Cortex of kidney (tissue), 1 donor: Measurements from ENCODE around the gene MTUS2.
"Not testable (repeated sequence)": the region's sequence is repeated elsewhere in the genome, so short reads cannot be mapped to it uniquely, and the experiment has no call there.

ENCODE experiments used
- DNase-seq: peaks from one replicate; lab custom pipeline; 2025; lab: John Stamatoyannopoulos, UW

Gene MTUS2

DNA sequence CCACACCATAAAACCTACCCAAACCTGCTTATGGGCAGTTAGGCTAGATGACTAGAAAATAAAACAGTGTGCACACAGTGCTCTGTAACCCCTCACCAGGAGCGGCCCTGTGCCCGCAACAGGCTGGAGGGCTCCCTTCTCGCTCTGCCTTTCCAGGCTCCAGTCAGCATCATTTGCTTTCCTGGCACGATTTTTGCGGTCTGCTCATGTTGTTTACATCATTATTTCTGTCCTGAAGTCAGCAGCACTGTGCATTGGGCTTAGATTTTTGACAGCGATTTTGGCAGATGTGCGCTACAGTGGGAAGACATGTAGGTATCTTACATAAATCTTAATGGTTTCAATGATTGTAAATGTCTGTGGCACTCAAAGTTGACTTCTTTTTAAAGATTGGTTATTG, 344.0 kb downstream of the MTUS2 start:
- DNase-seq: no peak

DNA sequence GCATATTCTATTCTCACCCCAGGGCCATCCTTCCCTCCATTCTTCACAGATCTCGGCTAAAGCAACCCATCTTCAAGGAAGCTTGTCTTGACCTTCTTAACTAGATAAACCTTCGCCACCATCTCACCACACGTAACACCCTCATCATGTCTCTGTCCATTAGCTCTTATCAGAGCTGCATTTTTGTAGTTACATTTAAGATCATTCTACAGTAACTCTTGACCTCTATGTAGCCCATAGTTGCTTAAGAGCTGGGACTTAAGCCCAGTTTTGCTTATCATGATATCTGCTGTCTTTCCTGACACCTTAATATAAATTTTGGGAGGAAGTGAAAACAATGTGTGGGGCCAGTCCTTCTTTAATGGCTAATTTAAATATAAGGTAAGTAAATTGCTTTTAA, 345.1 kb downstream of the MTUS2 start:
- DNase-seq: no peak

DNA sequence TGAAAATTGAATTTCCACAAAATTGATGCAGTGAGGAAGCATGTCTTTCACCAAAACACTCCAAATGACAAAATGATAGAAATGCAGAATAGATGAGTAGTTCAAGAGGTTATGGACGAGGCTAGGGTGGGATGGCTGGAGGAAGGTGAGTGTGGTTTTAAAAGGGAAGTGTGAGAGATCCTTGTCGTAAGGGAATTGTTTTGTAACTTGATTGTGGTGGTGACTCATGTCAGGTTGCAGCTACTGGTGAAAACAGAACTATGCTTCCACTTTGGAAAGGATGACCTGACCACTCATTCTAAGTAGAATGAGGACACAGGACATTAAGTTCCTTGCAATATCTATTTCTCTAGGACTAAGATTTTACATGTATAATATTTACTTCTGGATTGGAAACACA, 345.7 kb downstream of the MTUS2 start:
- no peak for DNase-seq

DNA sequence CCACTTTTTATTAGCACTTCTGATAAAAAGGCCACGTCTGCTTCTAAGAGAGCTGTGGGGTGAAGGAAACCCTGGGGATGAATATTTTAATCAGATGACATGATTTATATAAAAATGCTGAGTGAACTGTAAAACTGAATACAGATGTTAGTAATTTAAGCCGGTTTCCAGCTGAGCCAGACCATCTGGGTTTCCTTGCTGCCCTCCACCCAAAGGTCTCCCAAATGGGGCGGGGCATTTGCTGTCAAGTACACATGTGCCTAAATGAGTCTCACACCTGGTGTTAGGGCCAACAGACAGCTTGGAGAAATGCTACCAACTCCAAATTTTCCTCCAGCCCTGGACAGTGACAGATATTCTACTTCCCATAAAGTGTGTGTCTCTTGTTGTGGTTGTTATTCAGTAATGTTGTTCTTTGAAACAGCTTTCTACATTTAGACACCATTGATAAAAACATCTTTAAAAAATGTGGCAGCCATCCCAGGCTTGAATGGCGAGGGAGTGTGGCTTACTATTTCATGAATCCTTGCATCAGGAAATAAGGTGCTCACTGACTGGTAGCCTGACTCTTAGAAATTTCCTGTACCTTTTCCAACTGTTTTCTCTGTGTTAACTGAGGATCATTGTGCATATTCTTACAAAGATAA, 350.4 kb downstream of the MTUS2 start:
- DNase-seq: no peak

DNA sequence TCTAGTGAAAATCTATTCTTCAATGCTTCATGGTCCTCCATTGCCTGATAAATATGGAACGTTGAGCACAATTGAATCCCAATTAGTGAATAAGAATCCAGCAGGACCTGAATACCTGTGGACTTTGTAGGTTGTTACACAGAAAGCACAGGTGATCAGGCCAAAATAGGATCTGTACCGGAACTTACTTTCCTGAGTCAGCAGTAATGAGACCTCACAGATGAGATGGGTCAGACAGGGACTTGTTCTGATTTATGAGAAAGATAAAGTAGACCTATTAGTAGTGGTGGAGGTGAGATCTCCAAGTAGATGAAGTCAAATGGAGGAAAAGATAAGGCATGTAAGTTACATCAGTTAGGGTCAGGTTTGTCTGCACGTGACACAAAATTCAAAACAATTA, 351.1 kb downstream of the MTUS2 start:
- DNase-seq: no peak

DNA sequence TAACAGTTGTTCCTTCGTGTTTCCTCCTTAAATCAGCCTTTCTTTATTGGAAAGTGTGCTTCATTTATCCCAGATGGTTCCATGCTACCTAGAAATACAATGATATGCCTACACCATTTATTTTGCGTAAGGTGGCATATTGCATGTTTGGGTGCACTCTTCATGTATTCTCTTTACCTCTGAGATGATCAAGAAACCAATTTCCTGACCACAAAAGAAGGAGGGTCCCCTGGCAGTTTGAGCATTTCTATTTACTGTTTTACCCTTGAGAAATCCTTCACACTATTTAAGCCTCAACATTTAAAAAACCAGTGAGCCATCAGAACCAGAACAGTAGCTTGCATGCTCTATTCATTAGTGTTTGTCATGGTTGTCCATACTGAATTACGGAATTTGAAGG, 354.0 kb downstream of the MTUS2 start:
- DNase-seq: no peak

DNA sequence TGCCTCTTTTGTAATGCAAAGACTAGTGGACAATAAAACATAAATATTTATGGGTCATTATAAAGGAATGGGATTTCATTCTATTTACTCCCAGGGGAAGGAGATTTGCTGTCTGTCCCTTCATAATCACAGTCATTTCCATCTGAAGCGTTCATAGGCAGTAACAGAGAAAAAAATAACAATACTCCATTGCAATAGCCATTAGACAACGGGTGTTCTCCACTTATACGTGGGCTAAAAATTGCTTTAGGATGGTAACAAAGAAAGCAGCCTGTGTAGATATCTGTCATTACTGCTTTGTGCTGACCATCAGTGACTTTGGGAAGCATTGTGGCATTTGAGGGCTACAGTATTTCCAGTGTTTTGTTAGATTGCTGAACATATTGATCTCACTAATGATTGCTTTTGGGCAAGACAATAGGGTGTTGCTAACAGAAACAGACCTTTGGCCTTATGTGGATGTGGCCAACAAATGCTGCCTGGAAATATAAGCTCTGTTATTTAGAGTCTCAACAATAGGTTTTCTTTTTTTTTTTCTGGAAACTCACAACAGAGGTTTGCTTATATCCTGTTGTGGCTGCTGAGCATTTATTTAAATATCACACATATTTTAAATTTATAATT, 355.2 kb downstream of the MTUS2 start:
- DNase-seq: no peak

DNA sequence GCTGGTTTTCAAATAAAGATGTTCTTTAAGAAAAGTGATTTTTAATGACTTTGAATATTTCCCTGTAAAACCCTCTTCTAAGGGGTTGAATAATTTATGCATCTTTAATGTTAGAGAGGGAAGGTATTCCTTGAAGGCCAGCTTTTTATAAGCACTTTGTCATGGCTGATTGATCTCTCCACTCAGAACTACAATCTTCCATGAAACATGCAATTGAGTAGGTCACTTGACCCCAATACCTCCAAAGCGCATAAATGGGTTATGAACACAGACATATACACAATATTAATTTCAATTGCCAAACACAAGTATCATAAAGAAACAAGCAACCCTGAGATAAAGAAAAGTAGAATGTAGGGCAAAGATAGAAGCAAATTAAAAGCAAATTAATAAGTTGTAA, 359.9 kb downstream of the MTUS2 start:
- no peak for DNase-seq

DNA sequence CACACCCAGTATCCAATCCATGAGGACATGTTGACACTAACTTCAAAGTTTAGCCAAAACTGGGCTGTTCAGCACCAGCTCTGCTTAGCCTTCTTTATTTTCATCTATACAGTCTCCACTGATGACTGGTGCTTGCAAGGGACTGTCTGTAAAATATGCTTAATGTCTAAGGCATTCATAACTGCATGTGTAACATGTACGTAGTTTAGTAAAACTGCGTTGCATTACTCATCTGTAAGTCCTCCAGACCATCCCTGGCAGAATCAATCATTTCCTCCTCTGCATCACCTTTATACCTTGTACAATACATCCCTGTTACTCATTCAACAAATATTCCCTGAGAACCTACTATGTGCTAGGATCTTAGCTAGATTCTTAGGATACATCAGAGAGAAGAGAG, 362.1 kb downstream of the MTUS2 start:
- no peak for DNase-seq

DNA sequence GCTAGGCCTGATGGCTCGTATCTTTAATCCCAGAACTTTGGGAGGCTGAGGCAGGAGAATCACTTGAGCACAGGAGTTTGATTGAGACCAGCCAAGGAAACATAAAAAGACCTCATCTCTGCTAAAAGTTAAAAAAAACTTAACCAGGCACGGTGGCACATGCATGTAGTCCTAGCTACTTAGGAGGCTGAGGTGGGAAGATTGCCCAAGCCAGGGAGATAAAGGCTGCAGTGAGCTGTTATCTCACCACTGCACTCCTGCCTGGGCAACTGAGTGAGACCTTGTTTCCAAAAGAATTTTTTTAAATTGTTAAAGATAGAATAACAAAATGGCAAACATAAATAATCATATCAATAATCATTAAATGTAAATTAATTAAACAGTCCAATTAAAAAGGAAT, 365.8 kb downstream of the MTUS2 start:
- no peak for DNase-seq

DNA sequence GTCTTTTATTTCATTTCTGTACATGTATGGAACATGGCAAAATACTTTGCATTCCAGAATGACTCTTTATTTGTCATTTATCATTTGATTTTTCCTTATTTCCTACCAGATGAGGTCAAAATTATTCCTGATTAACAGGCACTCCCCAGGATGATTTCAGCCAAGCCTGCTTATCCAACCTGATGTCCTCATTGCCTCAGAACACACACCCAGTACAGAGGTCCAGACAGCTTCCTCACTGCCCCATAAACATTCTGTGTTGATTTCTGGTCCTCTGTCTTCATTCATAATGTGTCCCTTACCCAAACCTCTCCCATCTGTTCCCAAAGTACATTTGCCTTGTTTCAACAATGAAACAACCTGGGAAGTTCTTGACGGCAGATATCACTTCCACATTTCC, 367.4 kb downstream of the MTUS2 start:
- DNase-seq: no peak

DNA sequence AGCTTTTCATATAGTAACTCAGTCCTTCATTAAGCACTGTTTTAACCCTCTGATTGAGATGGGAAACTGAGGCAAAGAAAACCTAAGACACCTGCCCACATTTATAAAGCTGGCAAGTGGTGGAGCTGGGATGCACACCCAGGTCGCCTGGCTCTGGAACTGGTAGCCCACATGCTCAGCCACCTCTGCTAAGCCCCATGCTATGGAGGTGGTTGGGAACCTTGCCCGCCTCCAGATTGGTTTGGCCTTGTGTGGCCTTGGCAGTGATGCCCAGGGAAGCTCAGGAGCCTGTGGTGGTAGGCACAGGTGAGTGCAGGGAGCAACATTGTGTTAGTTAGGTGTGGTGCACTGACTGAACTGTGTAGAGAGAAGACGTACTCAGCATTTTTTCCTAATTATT, 370.2 kb downstream of the MTUS2 start:
- no peak for DNase-seq

DNA sequence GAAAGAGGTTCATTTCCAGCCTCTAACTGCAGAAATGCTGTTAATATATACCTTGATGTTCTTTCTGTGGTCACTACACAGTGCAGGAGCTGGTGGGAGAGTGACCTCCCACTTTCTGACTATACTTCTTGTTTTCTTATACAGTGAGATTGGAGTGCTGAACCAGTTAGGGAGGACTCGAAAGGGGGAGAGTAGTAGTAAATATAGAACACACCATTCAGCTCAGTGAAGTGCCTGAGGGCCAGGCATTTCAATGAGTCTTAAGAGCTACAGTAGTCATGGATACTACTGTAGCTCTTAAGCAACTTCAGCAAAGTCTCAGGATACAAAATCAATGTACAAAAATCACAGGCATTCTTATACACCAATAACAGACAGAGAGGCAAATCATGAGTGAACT, 372.9 kb downstream of the MTUS2 start:
- DNase-seq: no peak

DNA sequence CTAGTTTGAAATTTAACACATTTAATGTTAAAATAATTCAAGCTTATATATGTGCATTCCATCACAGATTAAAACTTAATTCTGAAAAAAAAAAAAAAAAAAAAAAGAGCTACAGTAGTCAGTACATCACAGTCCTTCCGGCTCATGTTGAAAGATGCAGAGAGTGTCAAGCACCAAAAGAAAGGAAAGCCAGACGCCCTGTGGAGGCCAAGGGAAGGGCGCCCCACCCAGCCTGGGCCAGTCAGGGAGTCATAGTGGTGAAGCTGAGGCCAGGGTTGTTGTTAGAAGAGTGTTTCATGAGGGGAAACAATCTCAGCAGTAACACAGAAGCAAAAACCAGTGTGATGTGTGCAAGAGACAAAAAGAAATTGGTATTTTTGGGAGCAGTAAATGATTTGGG, 375.3 kb downstream of the MTUS2 start:
- DNase-seq: no peak

DNA sequence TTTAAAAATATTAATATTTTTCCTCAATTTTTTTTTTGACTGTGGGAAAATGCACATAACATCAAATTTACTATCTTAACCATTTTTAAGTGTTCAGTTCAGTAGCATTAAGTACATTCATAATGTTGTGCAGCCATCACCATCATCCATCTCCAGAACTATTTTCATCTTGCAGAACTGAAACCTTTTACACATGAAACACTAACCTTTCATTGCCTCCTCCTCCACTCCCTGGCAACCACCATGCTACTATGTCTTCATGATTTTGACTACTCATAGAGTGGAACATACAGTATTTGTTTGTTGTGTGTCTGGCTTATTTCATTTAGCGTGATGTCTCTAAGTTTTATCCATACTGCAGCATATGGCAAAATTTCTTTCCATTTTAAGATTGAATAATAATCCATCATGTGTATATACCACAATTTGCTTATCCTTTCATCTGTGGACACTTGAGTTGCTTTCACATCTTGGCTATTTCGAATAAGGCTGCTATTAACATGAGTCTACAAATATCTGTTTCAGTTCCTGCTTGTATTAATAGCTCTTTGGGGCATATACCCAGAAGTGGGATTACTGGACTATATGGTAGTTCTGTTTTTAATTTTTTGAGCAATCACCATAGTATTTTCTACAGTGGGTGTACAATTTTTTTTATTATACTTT, 376.4 kb downstream of the MTUS2 start:
- DNase-seq: no peak

DNA sequence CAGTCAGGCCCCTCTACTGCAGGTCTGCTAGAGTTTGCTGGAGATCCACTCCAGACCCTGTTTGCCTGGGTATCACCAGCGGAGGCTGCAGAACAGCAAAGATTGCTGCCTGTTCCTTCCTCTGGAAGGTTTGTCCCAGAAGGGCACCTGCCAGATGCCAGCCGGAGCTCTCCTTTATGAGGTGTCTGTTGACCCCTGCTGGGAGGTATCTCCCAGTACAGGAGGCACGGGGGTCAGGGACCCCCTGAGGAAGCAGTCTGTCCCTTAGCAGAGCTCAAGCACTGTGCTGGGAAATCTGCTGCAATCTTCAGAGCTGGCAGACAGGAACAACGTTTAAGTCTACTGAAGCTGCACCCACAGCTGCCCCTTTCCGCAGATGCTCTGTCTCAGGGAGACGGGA, 382.6 kb downstream of the MTUS2 start:
- not testable (repeated sequence) for DNase-seq

DNA sequence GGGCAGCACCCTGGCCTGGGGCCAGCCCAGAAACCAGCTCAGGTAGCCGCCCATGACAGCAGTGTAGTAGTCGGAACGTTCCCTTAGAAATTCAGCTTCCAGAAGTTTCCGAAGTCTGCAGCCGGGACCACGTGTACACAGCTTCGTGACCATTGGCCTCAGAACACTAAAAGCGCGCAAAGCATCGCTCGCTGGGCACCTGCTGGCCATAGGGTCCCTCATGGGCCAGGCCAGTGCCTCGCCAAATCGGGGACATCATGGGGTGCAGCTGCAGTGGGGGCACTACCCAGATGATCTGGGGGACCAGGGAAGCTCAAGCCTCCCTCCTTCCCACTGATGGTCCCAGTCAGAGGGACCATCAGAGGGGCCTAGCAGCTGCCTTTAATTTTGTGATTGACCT, 384.5 kb downstream of the MTUS2 start:
- no peak for DNase-seq

DNA sequence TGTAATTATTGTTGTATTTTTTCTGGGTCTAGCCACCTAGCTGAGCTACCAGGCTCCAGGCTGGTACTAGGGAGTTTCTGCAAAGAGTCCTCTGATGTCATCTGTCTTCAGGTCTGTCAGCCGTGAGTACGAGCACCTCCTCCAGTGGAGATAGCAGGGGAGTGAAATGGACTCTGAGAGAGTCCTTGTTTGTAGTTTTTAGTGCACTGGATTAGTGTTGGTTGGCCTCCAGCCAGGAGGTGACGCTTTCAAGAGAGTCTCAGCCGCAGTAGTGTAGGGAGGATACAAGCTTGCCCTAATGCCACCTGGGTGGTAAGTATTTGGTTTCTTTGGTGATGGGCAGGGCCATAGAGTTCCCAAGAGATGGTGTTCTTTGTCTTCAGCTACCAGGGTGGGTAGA, 390.5 kb downstream of the MTUS2 start:
- no peak for DNase-seq

DNA sequence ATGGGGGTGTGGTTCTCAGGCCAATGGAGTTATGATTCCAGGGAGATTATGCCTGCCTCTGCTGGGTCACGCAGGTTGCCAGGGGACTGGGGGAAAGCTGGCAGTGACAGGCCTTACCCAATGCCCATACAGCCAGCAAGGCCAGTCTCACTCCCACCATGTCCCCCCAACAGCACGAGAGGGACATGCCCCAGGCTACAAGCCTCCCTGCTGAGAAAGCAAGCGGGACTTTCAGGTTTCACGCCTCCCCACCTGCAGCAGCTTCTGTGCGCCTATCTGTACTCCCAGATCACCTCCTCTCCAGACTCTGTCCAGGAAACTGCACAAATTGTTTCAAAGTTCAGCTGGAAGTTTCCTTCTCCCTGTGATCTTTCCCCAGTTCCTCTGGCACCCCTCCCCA, 391.0 kb downstream of the MTUS2 start:
- not testable (repeated sequence) for DNase-seq

DNA sequence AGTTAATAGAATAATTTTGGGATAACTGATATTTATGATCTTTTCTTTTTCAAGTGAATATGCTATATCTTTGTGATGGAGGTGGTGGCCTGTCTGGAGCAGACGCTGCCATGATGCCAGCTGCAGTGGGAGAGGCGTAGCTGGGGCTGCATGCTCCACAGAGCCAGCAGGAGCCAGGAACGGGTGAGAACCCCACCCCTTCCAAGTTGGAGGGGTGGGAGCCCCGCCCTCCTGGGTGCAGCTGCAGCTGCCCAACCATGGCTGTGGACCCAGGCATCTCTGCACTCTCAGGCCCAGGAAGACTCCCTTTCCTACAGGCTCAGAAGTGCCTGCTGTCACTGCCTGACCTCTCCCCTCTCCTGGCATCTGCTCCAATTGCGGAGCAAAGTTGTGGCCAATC, 402.3 kb downstream of the MTUS2 start:
- no peak for DNase-seq

DNA sequence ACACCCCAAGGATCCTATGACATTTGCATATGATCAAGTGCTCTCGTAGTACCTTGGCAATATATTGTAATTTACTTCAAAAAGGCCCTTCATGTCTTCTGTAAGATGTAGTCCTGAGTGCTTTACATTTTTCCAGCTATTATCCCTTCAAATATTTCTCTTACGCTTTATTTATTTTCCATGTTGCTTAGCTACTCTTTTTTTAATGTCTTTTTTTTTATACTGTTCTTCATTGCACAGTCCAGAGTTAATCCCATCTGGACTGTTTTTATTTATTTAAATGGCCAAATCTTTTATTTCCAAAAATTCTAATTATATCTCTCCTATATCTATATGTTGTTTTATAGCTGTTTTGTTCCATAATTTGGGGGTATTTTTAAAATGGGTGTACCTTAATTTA, 404.1 kb downstream of the MTUS2 start:
- no peak for DNase-seq

DNA sequence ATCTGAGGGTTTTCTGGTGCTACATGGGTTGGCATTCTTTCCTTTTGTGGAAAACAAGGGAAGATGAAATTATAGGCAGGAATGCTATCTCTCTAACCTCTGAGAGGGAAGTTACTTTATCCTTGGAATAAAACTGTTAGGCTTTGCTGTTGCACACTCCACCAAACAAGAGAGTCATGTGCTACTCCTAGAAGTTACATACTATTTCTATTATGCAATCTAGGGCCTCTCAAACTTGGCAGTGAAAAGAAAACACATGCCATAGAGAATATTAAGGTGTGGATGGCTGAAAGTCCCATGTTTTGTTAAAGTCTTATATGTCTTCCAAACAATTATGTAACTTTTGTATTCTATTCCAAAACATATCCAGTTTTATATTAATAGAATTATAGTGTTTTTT, 407.4 kb downstream of the MTUS2 start:
- no peak for DNase-seq

DNA sequence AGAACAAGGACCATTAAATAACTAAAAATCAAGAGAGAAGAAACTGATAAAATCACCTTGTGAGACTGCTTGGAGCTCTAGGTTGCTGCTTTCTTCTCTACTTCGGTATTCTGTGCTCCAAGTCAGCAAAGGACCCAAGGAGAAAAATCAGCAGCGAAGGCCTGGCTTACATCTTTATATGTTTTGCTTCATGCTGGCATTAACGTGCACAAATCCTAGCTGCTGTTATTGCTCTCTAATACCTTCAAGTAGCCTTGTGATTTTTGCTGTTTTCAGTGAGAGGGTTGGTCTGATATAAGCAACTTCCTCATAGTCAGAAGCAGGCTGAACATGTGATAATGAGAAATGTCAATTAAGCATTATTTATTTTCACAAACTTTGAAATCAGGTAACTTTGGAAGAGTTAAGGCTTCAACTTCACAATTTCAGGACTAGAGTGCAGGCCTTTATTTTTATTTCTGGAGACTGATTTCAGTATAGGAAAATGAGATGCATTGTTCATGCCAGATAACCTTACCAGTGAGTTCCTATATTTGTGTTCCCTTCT, 410.2 kb downstream of the MTUS2 start:
- no peak for DNase-seq
